ENCODE measurements around the gene PKNOX2.

DNA sequence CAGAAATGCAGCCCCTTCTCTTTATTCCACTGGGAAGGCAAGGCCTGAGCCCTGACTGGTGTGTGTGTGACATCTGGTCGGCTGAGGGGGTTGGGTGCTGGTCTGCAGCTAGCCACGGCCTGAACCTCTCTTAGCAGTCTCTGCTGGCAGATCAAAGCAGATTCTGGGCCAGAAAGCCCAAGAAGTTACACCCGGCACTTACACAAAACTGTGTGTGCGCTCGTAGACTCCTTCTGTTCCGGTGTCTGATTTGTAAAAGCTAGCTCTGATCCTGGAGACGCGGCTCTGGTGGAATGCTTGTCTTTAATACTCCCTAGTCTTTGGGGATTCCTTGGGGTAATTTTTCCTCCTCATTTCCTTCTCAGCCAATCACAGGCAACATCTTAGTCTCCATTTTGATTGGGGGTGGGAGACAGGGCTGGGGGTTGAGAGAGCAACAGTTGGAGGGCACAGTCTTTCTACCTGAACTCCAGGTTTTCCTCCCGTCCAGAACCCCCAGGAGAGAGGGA is 5.5 kb downstream of the PKNOX2 start:
- TF ChIP-seq CTCF (IDR thresholded peaks at IDR 0.05), result no peak
- TF ChIP-seq POLR2A (IDR thresholded peaks at IDR 0.05), result no peak
- no peak for TF ChIP-seq EP300 (IDR thresholded peaks at IDR 0.05)
- TF ChIP-seq POLR2AphosphoS5 (IDR thresholded peaks at IDR 0.05), result no peak

All from sigmoid colon (tissue), 4 donors.